Right lobe of liver (tissue), 4 donors: ENCODE results near the gene SERTAD1.

Experiments used
- CTCF ChIP-seq, 4 donors: fragments of 200-600 bp in 3 of 4; fragments of 450-650 bp in 1 of 4; IDR thresholded peaks; one replicate each; pipeline versions ENCODE4 v1.5.1 to v1.8.0; 2016 to 2022; ENCODE audit warnings: antibody characterized with exemption in 4 of 4, mild to moderate bottlenecking in 2 of 4
- POLR2A ChIP-seq: fragments of 450-650 bp; IDR thresholded peaks from one replicate; pipeline ENCODE4 v1.6.1; 2017; ENCODE audit warnings: antibody characterized with exemption, mild to moderate bottlenecking
- donor health status: DM: no; HTN: no; CAD: no.
- donor health status: DM: no; HTN: no; CAD: no.
- donor health status: DM: no; HTN: yes; CAD: no.

- TF ChIP-seq CTCF (IDR thresholded peaks at IDR 0.05): no peak
- TF ChIP-seq POLR2A: no peak
These were observed 11.0 kb downstream of the SERTAD1 start for GRCh38 chr19:40414542-40415535.
